Suprapubic skin (tissue), 2 donors: Measurements from ENCODE around the gene SMG1.
"Not testable (repeated sequence)": the region's sequence is repeated elsewhere in the genome, so short reads cannot be mapped to it uniquely, and the experiment has no call there.

Source experiments
- EP300 ChIP-seq: sonication (generic); formaldehyde crosslinking; IDR thresholded peaks from one replicate; pipeline ENCODE4 v1.6.1; 2017; ENCODE audit warnings: antibody characterized with exemption
- POLR2A ChIP-seq, 2 donors: fragments of 450-650 bp; IDR thresholded peaks; one replicate each; pipeline ENCODE4 v1.6.1; 2017; ENCODE audit warnings: antibody characterized with exemption in 2 of 2, mild to moderate bottlenecking in 2 of 2, moderate library complexity in 2 of 2

DNA sequence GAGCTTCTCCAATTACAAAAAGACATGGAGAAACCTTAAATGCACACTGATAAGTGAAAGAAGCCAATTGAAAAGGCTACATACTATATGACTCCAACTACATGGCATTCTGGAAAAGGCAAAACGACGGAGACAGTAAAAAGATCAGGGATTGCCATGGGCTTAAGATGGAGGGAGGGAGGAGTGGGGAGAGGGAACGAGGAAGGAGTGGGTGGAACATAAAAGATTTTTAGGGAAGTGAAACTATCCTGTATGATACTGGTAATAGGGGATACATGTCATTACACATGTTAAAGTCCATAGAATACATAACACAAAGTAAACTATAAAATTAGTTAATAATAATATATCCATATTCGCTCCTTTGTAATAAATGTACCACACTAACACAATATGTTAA lies 48.9 kb downstream of the SMG1 start:
- not testable (repeated sequence) for TF ChIP-seq EP300; POLR2A (IDR thresholded peaks at IDR 0.05)
